ENCODE results near the gene PACS2. TPM values are rescaled to one million over a fixed set of nuclear protein-coding genes. Genes with fewer than 3 reads are reported as not detected.

PACS2 gene
- total RNA-seq, 1 donor from 2014 or later = 48.0 TPM

- ChIA-PET CTCF (no interaction called here), POLR2A (interaction anchor here (0.5 to 0.9 kb wide), 4 partner anchors 32 to 405 kb away, joined by 3 to 7 read pairs (median 4); no protein-coding TSS in a partner anchor)
- H3K4me1 Mint-ChIP-seq = peaks cover 31% of the 10 kb centered on the region
- intact Hi-C loops (cut with micrococcal nuclease) = no loop called here
- DNase-seq (no peak), ATAC-seq (ENCODE audit: low read depth) (no peak)
- peak overlapping the region; percentile 50 for H3K27ac Mint-ChIP-seq
- no peaks in the 10 kb centered on the region for H3K27me3 Mint-ChIP-seq
- no peaks in the 10 kb centered on the region for H3K9me3 Mint-ChIP-seq
- peaks cover 11% of the 10 kb centered on the region for H3K36me3 Mint-ChIP-seq (ENCODE audit: low read depth)
- peak overlapping the region; percentile 86 for H3K4me3 Mint-ChIP-seq
- TF ChIP-seq, protein P1, sequence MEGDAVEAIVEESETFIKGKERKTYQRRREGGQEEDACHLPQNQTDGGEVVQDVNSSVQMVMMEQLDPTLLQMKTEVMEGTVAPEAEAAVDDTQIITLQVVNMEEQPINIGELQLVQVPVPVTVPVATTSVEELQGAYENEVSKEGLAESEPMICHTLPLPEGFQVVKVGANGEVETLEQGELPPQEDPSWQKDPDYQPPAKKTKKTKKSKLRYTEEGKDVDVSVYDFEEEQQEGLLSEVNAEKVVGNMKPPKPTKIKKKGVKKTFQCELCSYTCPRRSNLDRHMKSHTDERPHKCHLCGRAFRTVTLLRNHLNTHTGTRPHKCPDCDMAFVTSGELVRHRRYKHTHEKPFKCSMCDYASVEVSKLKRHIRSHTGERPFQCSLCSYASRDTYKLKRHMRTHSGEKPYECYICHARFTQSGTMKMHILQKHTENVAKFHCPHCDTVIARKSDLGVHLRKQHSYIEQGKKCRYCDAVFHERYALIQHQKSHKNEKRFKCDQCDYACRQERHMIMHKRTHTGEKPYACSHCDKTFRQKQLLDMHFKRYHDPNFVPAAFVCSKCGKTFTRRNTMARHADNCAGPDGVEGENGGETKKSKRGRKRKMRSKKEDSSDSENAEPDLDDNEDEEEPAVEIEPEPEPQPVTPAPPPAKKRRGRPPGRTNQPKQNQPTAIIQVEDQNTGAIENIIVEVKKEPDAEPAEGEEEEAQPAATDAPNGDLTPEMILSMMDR (IDR thresholded peaks at IDR 0.05) = no peak
Observed at GRCh38 chr14:105421723-105422615, 107.4 kb downstream of the PACS2 start.

- CTCF ChIA-PET = no interaction called here
- H3K27ac Mint-ChIP-seq = no peak overlapping the region
- peaks cover 15% of the 10 kb centered on the region for H3K36me3 Mint-ChIP-seq (ENCODE audit: low read depth)
- DNase-seq = no peak
- H3K4me3 Mint-ChIP-seq = no peak overlapping the region
- ATAC-seq (ENCODE audit: low read depth) = no peak
- peaks cover 34% of the 10 kb centered on the region for H3K4me1 Mint-ChIP-seq
- H3K9me3 Mint-ChIP-seq = no peaks in the 10 kb centered on the region
- POLR2A ChIA-PET = interaction anchor here (0.7 kb wide), 1 partner anchor 34 kb away, joined by 6 read pairs; no protein-coding TSS in a partner anchor
- TF ChIP-seq, protein P1 (IDR thresholded peaks at IDR 0.05) = no peak
- intact Hi-C loops (cut with micrococcal nuclease) = no loop called here
- H3K27me3 Mint-ChIP-seq = no peaks in the 10 kb centered on the region
Observed at GRCh38 chr14:105422695-105423487, 108.3 kb downstream of the PACS2 start.

- ChIA-PET CTCF (no interaction called here), POLR2A (interaction anchor here (0.6 kb wide), 1 partner anchor 17 kb away, joined by 4 read pairs; no protein-coding TSS in a partner anchor)
- H3K4me3 Mint-ChIP-seq = no peak overlapping the region
- DNase-seq = no peak
- ATAC-seq (ENCODE audit: low read depth) = no peak
- TF ChIP-seq, protein P1 (IDR thresholded peaks at IDR 0.05) = no peak
- no peaks in the 10 kb centered on the region for H3K27me3 Mint-ChIP-seq
- intact Hi-C loops (cut with micrococcal nuclease) = no loop called here
- no peak overlapping the region for H3K27ac Mint-ChIP-seq
- H3K4me1 Mint-ChIP-seq = peaks cover 39% of the 10 kb centered on the region
- H3K9me3 Mint-ChIP-seq = no peaks in the 10 kb centered on the region
- peaks cover 20% of the 10 kb centered on the region for H3K36me3 Mint-ChIP-seq (ENCODE audit: low read depth)
Observed at GRCh38 chr14:105423488-105424195, 109.1 kb downstream of the PACS2 start.

DNA sequence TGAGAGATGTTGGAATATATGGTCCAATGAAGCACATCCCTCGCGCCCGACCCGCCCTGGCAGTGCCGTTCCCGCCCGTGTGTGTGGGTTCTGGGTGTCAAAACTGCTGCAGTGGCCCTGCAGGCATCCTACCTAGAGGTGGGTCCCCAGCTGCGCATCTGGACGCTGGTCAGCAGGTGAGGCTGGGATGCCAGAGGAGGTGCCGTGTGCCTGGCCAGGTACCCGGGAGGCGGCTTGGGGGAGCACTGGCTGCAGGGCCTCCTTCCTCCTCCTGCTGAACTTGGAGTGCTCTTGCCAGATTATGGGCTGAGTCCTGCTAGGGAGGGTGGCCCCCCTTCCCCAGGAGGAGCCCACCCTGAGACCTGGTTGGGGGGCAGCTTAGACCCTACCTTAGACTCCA, 110.3 kb downstream of the PACS2 start:
- Mint-ChIP-seq H3K27me3 (no peaks in the 10 kb centered on the region), H3K4me3 (no peak overlapping the region), H3K4me1 (peaks cover 41% of the 10 kb centered on the region), H3K36me3 (ENCODE audit: low read depth) (peaks cover 20% of the 10 kb centered on the region), H3K27ac (no peak overlapping the region), H3K9me3 (no peaks in the 10 kb centered on the region)
- ChIA-PET CTCF (no interaction called here), POLR2A (no interaction called here)
- intact Hi-C loops (cut with micrococcal nuclease) = no loop called here
- TF ChIP-seq, protein P1 (IDR thresholded peaks at IDR 0.05) = no peak
- DNase-seq = no peak
- no peak for ATAC-seq (ENCODE audit: low read depth)

All from activated B cell treated with CpG ODN at 0.5 μM for 24 hours (primary cell).